H1 (cell line): ENCODE measurements around the gene BCAP31. TPM values are rescaled to one million over a fixed set of nuclear protein-coding genes. Genes with fewer than 3 reads are reported as not detected.
"Not testable (repeated sequence)": the region's sequence is repeated elsewhere in the genome, so short reads cannot be mapped to it uniquely, and the experiment has no call there.

Experiments
- CTCF ChIA-PET: fragments of 300-600 bp; sonication (Branson Sonifier 250); formaldehyde crosslinking; loops from one replicate; lab custom pipeline; 2021; ENCODE audit not compliant: partially characterized antibody; lab: Charles Lee
- POLR2A ChIA-PET: fragments of 300-600 bp; sonication (Branson Sonifier 250); formaldehyde crosslinking; loops from one replicate; lab custom pipeline; 2021; ENCODE audit warnings: inconsistent platforms; ENCODE audit not compliant: partially characterized antibody; lab: Charles Lee
- DNase-seq, 2 experiments: peaks; one replicate each; pipeline versions ENCODE4 v3.0.0 to v3.0.0-alpha.2; 2010 to 2022; ENCODE audit warnings: low spot score in 2 of 2, low read depth in 1 of 2, mixed read lengths in 1 of 2
- FAIRE-seq: peaks from 2 replicates; lab custom pipeline; 2011; peaks lifted over from hg19 to GRCh38; lab: Jason Lieb, UNC
- H2AFZ ChIP-seq: 2 replicates; pipeline ENCODE4 v1.8.1; 2012; ENCODE audit warnings: low read length, inconsistent platforms
- H2AK5ac ChIP-seq: 2 replicates; pipeline ENCODE4 v1.6.1; 2013; ENCODE audit warnings: low read depth, low read length
- H2BK120ac ChIP-seq: replicated peaks from 2 replicates; pipeline ENCODE3; 2013; ENCODE audit warnings: low read depth, low read length, inconsistent platforms
- H2BK12ac ChIP-seq: 2 replicates; pipeline ENCODE4 v1.6.1; 2013; ENCODE audit warnings: low read depth, low read length
- H2BK15ac ChIP-seq: 2 replicates; pipeline ENCODE4 v1.6.1; 2013; ENCODE audit warnings: low read length
- H2BK20ac ChIP-seq: 2 replicates; pipeline ENCODE4 v1.6.1; 2013; ENCODE audit warnings: low read length
- H2BK5ac ChIP-seq: 2 replicates; pipeline ENCODE4 v1.6.1; 2013; ENCODE audit warnings: low read depth, low read length
- H3K14ac ChIP-seq: 2 replicates; pipeline ENCODE4 v1.6.1; 2013; ENCODE audit warnings: inconsistent platforms; ENCODE audit not compliant: insufficient read length
- H3K18ac ChIP-seq: 2 replicates; pipeline ENCODE4 v1.6.1; 2013; ENCODE audit warnings: low read length; ENCODE audit errors: extremely low read depth
- H3K23ac ChIP-seq: 2 replicates; pipeline ENCODE4 v1.6.1; 2013; ENCODE audit warnings: inconsistent platforms; ENCODE audit not compliant: insufficient read length
- H3K23me2 ChIP-seq: 2 replicates; pipeline ENCODE4 v1.6.1; 2013; ENCODE audit warnings: low read depth, low read length
- H3K27ac ChIP-seq: 2 replicates; pipeline ENCODE4 v1.6.1; 2011; ENCODE audit warnings: low read depth, low read length, inconsistent platforms
- H3K27me3 ChIP-seq, 4 experiments: replicated peaks in 1 of 4; 1 replicate in 1 of 4; 2 replicates in 3 of 4; pipeline versions ENCODE4 v1.6.1 to v1.8.1; 2011 to 2013; ENCODE audit warnings: low read length in 3 of 4, mild to moderate bottlenecking in 3 of 4, inconsistent platforms in 2 of 4, mixed read lengths in 2 of 4, moderate library complexity in 1 of 4; ENCODE audit not compliant: control insufficient read depth in 3 of 4, insufficient read depth in 3 of 4; ENCODE audit errors: extremely low read depth in 1 of 4
- H3K36me3 ChIP-seq, 4 experiments: 2 replicates each; pipeline versions ENCODE4 v1.6.1 to v1.8.1; 2011 to 2013; ENCODE audit warnings: mild to moderate bottlenecking in 4 of 4, low read length in 3 of 4, moderate library complexity in 2 of 4, control low read depth in 1 of 4, inconsistent platforms in 1 of 4; ENCODE audit not compliant: insufficient read depth in 4 of 4, control insufficient read depth in 2 of 4
- H3K4ac ChIP-seq: replicated peaks from 2 replicates; pipeline ENCODE3; 2013; ENCODE audit warnings: low read length, low read depth, mixed read lengths, inconsistent platforms; ENCODE audit not compliant: insufficient read length
- H3K4me1 ChIP-seq, 4 experiments: replicated peaks in 1 of 4; 1 replicate in 1 of 4; 2 replicates in 3 of 4; pipeline versions ENCODE4 v1.6.1 to v1.8.1; 2011 to 2013; ENCODE audit warnings: low read length in 3 of 4, inconsistent platforms in 2 of 4, mixed read lengths in 1 of 4; ENCODE audit not compliant: insufficient read depth in 4 of 4, control insufficient read depth in 3 of 4
- H3K4me2 ChIP-seq, 2 experiments: 2 replicates each; pipeline versions ENCODE4 v1.6.1 to v1.8.1; 2011 to 2013; ENCODE audit warnings: low read depth in 2 of 2, low read length in 2 of 2, control low read depth in 1 of 2, inconsistent platforms in 1 of 2, mild to moderate bottlenecking in 1 of 2; ENCODE audit not compliant: insufficient read depth in 1 of 2
- H3K4me3 ChIP-seq, 4 experiments: fragments of 200-600, 300-600 bp in 1 of 4; sonication (generic), shearing (Covaris generic), sonication (Bioruptor Twin) in 1 of 4; 2 replicates each; pipeline versions ENCODE4 v1.5.1 to v1.8.1; 2011 to 2016; ENCODE audit warnings: low read length in 4 of 4, low read depth in 3 of 4, control low read depth in 2 of 4, inconsistent platforms in 2 of 4, mild to moderate bottlenecking in 2 of 4, mixed read lengths in 1 of 4, moderate library complexity in 1 of 4; ENCODE audit not compliant: insufficient read depth in 2 of 4; ENCODE audit errors: extremely low read depth in 1 of 4
- H3K56ac ChIP-seq: replicated peaks from 2 replicates; pipeline ENCODE3; 2013; ENCODE audit warnings: low read depth, mild to moderate bottlenecking, mixed read lengths, low read length, inconsistent platforms; ENCODE audit not compliant: insufficient read length
- H3K79me1 ChIP-seq: 2 replicates; pipeline ENCODE4 v1.6.1; 2013; ENCODE audit warnings: low read depth, low read length, control low read depth
- H3K79me2 ChIP-seq, 2 experiments: 2 replicates each; pipeline versions ENCODE4 v1.6.1 to v1.8.1; 2012 to 2013; ENCODE audit warnings: low read length in 2 of 2, mild to moderate bottlenecking in 2 of 2, inconsistent platforms in 1 of 2; ENCODE audit not compliant: insufficient read depth in 2 of 2, control insufficient read depth in 1 of 2
- H3K9ac ChIP-seq, 4 experiments: replicated peaks in 1 of 4; 1 replicate in 1 of 4; 2 replicates in 3 of 4; pipeline versions ENCODE4 v1.6.1 to v1.8.1; 2011 to 2013; ENCODE audit warnings: low read depth in 3 of 4, low read length in 3 of 4, control low read depth in 2 of 4, mild to moderate bottlenecking in 2 of 4, moderate library complexity in 2 of 4, inconsistent platforms in 1 of 4; ENCODE audit errors: extremely low read depth in 1 of 4
- H3K9me3 ChIP-seq, 2 experiments: 2 replicates each; pipeline versions ENCODE4 v1.6.1 to v1.8.1; 2012 to 2013; ENCODE audit warnings: mild to moderate bottlenecking in 2 of 2, moderate library complexity in 2 of 2, control low read depth in 1 of 2, inconsistent platforms in 1 of 2, low read depth in 1 of 2, low read length in 1 of 2, mixed read lengths in 1 of 2; ENCODE audit not compliant: insufficient read depth in 2 of 2
- H4K20me1 ChIP-seq, 2 experiments: replicated peaks in 1 of 2; 2 replicates each; pipeline versions ENCODE3 to v1.8.1; 2011 to 2013; ENCODE audit warnings: inconsistent platforms in 2 of 2, low read length in 2 of 2, mild to moderate bottlenecking in 1 of 2; ENCODE audit not compliant: insufficient read depth in 2 of 2, control insufficient read depth in 1 of 2
- H4K5ac ChIP-seq: 2 replicates; pipeline ENCODE4 v1.6.1; 2013; ENCODE audit warnings: low read length, low read depth, mixed read lengths, inconsistent platforms; ENCODE audit not compliant: insufficient read length
- H4K8ac ChIP-seq: 2 replicates; pipeline ENCODE4 v1.8.0; 2013; ENCODE audit warnings: mild to moderate bottlenecking, moderate library complexity, low read length, inconsistent platforms; ENCODE audit not compliant: insufficient read depth; ENCODE audit errors: extremely low read depth
- H4K91ac ChIP-seq: replicated peaks from 2 replicates; pipeline ENCODE3; 2013; ENCODE audit warnings: low read length, mixed read lengths, inconsistent platforms; ENCODE audit not compliant: insufficient read length
- ASH2L ChIP-seq: fragments of 200-600, 300-600 bp; sonication (generic); IDR thresholded peaks from one replicate; pipeline ENCODE4 v1.7.1; 2017; ENCODE audit warnings: low read length
- GTF2F1 ChIP-seq: IDR thresholded peaks from 2 replicates; pipeline ENCODE4 v1.6.1; 2012; ENCODE audit warnings: low read depth, low read length, improper control_type of control experiment, borderline replicate concordance
- KDM5A ChIP-seq: fragments of 200-600 bp; IDR thresholded peaks from 2 replicates; pipeline ENCODE4 v1.7.1; 2012; ENCODE audit warnings: mild to moderate bottlenecking, low read length, inconsistent platforms, mixed read lengths
- RAD21 ChIP-seq, 2 experiments: IDR thresholded peaks in 1 of 2; conservative IDR thresholded peaks in 1 of 2; 2 replicates each; pipeline ENCODE4 v1.6.1; 2011; ENCODE audit warnings: low read depth in 2 of 2, low read length in 2 of 2, improper control_type of control experiment in 1 of 2, inconsistent platforms in 1 of 2, mild to moderate bottlenecking in 1 of 2, moderate library complexity in 1 of 2
- RBBP5 ChIP-seq: IDR thresholded peaks from 2 replicates; pipeline ENCODE4 v1.7.1; 2012; ENCODE audit warnings: low read depth, mild to moderate bottlenecking, inconsistent platforms, low read length, moderate library complexity, borderline replicate concordance
- SRF ChIP-seq: IDR thresholded peaks from 2 replicates; pipeline ENCODE4 v1.6.1; 2011; ENCODE audit warnings: mild to moderate bottlenecking, low read depth, low read length, moderate library complexity
- WGBS, 2 experiments: shearing (Covaris generic) in 1 of 2; methylation state at CpG; one replicate each; pipeline versions ENCODE4 v1.1.6 to v1.1.7; 2013 to 2015; ENCODE audit warnings: low lambda C conversion rate in 2 of 2, mixed read lengths in 2 of 2, inconsistent platforms in 1 of 2, low coverage in 1 of 2, missing lambda C conversion rate in 1 of 2; ENCODE audit not compliant: insufficient replicate concordance in 2 of 2, insufficient coverage in 1 of 2, insufficient read length in 1 of 2; ENCODE audit errors: extremely low coverage in 1 of 2, missing lambda C conversion rate in 1 of 2; 5-methylcytosine and 5-hydroxymethylcytosine counted together
- polyA plus RNA-seq, 7 experiments: library from polyadenylated mRNA; depleted of rRNA in 3 of 7; stranded (reverse) in 5 of 7; unstranded in 2 of 7; fragments of >200 nt in 5 of 7; fragments of 200-250 nt in 2 of 7; gene quantifications; 1 replicate in 5 of 7; 2 replicates in 1 of 7; 4 replicates in 1 of 7; pipeline versions ENCODE4 v1.2.1 to v1.2.3, GENCODE V29; 2011 to 2013; ENCODE audit warnings: missing spikeins in 2 of 7, mixed read lengths in 2 of 7
- total RNA-seq: library from RNA; stranded (reverse); fragmentation: NEBNext Ultra II Directional; extraction: Animal tissue kit (Norgen Biotek cat#: 25700); gene quantifications from 2 replicates; pipeline ENCODE4 v1.2.1, GENCODE V29; 2021

Gene BCAP31
- total and polyA plus RNA-seq, 2 of the 8 experiments (the other 6 are each of a cell fraction or from before 2014, with no cell fraction given) = 136 to 159 TPM

- TF ChIP-seq RAD21 (IDR thresholded peaks at IDR 0.05 in 1 of 2, conservative IDR thresholded peaks at IDR 0.05 in 1 of 2; ENCODE audit: low read depth in 2 of 2, low read length in 2 of 2) = no peak
- no peak for TF ChIP-seq SRF
- no peak for TF ChIP-seq RBBP5
- TF ChIP-seq ASH2L = no peak
- no peak for TF ChIP-seq KDM5A
- no peak for TF ChIP-seq GTF2F1
These were observed 23.7 kb downstream of the BCAP31 start (continued) for GRCh38 chrX:153700376-153700945.

- WGBS, 2 experiments = 80% methylated on average over 1 of the region's 18 CpGs; no CpG with 5 or more reads in 1 of the 2 experiments
- DNase-seq, H2AK5ac ChIP-seq, H3K23me2 ChIP-seq, H3K56ac ChIP-seq, H2BK5ac ChIP-seq, H3K14ac ChIP-seq, H3K79me1 ChIP-seq, H4K5ac ChIP-seq, FAIRE-seq, H4K91ac ChIP-seq, H3K4me1 ChIP-seq, H3K23ac ChIP-seq, H3K4me3 ChIP-seq, H3K27me3 ChIP-seq, H2BK120ac ChIP-seq, H2BK12ac ChIP-seq, H3K79me2 ChIP-seq, H2AFZ ChIP-seq, H3K4ac ChIP-seq, H4K20me1 ChIP-seq, H2BK15ac ChIP-seq, H3K4me2 ChIP-seq, H3K27ac ChIP-seq, H2BK20ac ChIP-seq, H3K9me3 ChIP-seq, H3K9ac ChIP-seq, H3K18ac ChIP-seq, H4K8ac ChIP-seq: not testable (repeated sequence)
- H3K36me3 ChIP-seq = peaks cover 0 to 31% (median 7%) of the 10 kb centered on the region in 4 experiments; a peak in 6 of 8 replicates
- POLR2A ChIA-PET = interaction anchor here (0.6 to 1.9 kb wide), 2 partner anchors 9 to 225 kb away, joined by 3 to 11 read pairs; no protein-coding TSS in a partner anchor
- CTCF ChIA-PET = interaction anchor here (1.0 to 2.5 kb wide), 3 partner anchors 9 to 31 kb away, joined by 3 to 10 read pairs (median 5); partner anchors contain the start of gene SLC6A8
These were observed 24.3 kb downstream of the BCAP31 start for GRCh38 chrX:153699784-153700371.
